GM19328 (cell line): ENCODE measurements around the gene ESR1.
"Not testable (repeated sequence)": the region's sequence is repeated elsewhere in the genome, so short reads cannot be mapped to it uniquely, and the experiment has no call there.

Experiments
- ATAC-seq: cut with Tn5 transposase; IDR thresholded peaks from one replicate; pipeline ENCODE4 v1.9.1; 2021; ENCODE audit warnings: mild to moderate bottlenecking, moderate library complexity; ENCODE audit not compliant: unreplicated experiment

The ESR1 gene

GRCh38 chr6:151811081-151811480 lies 3.6 kb downstream of the ESR1 start:
- no peak for ATAC-seq

DNA sequence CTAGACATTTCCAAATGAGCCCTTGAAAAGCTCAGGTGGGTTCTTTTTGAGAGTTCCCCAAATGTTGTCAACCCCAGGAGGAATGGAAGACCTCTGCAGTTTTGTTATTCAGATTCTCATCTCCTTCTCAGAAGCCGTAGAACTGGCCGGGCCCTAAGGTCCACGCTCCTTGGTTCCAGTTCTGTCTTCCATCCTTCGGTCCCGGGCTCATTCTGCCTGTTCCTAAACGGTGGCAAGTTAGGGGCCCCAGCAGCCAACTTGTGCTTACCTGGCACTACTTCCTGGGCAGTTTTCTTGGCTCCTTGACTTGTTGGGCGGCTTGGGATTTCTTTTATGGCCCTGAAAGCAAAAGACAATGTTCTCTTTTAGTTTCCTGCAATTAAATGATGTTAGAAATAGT lies 6.4 kb downstream of the ESR1 start:
- ATAC-seq = no peak

- no peak for ATAC-seq
These were observed 7.1 kb downstream of the ESR1 start for GRCh38 chr6:151814614-151815013.

- peak; percentile 95 for ATAC-seq
These were observed 15.0 kb downstream of the ESR1 start for GRCh38 chr6:151822252-151823111.

GRCh38 chr6:151826517-151827142 lies 19.1 kb downstream of the ESR1 start:
- no peak for ATAC-seq

- ATAC-seq = no peak
These were observed 25.2 kb downstream of the ESR1 start for GRCh38 chr6:151832710-151833109.

DNA sequence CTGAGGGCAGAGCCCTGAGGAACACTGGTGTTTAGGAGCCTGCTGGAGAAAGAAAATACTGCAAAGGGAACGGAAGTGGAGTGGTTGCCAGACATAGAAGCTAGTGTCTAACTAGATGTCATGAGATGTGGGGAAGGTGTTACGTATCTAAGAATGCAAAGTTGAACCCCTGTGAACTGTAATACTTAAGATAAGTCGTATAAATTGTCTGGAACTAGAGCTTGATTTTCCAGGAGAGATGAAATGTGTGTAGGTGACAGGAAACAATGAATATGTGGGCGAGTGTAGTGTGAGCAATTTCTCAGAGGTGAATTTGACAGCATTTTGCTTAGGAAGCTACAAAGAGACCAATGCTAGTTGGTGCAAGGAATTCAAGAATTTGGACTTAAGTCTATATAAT lies 27.9 kb downstream of the ESR1 start:
- ATAC-seq = no peak

DNA sequence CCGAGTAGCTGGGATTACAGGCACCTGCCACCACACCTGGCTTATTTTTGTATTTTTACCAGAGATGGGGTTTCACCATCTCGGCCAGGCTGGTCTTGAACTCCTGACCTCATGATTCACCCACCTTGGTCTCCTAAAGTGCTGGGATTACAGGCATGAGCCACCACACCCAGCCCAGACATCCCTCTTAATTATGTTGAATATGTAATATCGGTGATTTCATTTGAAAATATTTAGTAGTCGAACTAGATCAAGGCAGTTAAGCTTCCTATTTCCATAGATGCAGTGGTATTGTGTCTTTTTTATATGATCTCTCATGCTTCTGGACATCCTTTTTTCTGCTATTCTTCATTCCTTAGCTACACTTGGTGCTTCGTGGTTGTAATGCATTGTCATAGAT lies 29.7 kb downstream of the ESR1 start:
- no peak for ATAC-seq

GRCh38 chr6:151842816-151843215 lies 35.3 kb downstream of the ESR1 start:
- no peak for ATAC-seq

DNA sequence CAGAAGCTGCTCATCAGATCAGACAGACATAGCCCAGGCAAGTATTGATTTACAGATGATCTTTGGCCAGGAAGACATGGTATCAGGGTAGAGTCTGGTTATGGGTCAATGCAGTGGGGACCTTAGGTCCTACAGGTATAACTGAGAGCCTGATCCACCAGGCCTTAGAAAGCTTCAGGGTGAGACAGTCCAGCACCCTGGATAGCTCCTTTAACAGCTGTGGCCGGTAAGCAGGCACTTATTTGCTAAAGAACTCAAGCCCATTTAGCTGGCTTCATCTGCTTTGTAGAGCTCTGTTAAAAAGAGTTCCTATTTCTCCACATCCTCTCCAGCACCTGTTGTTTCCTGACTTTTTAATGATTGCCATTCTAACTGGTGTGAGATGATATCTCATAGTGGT lies 39.6 kb downstream of the ESR1 start:
- ATAC-seq = no peak

DNA sequence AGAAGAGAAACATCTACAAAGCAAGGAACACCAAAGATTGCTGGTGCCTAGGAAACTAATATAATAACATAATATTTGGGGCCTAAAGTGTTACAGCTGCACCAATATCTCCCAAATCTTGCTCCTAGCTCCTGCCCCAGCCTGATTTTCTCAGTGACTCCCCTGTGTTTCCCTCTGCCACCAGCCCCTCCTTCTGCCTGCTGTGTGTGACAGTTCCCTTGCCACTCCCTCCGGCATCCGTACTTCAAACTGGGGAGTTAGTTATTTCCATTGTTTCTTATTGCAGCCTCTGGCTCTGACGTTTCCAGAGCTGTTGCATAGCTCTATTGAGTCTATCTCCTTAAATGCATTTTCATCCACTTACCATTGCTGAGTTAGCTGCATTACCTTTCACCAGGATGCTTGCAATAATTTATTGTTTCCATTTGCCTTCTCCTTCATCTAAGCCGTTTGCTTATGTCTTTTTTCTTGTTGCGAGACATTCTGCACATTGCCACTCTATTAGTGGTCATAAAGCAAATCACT lies 43.1 kb downstream of the ESR1 start:
- no peak for ATAC-seq

DNA sequence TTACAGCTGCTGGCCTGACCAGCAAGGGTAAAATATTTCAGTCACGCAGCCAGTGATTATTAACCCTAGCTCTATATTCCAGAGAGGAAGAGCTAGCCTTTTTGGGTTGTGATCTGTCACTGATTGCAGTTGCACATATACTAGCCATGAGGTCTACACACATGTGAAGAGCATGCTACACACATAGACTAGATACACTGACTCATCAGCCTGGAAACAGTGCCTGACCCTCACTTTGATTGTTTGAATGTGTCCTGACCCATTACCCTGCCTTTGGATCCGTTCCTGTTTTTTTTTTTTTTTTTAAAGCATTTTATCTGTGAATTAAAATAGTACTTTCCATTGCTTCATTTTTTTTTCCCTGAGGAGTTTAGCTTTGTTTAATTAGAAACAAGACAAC lies 50.8 kb downstream of the ESR1 start:
- ATAC-seq = no peak

DNA sequence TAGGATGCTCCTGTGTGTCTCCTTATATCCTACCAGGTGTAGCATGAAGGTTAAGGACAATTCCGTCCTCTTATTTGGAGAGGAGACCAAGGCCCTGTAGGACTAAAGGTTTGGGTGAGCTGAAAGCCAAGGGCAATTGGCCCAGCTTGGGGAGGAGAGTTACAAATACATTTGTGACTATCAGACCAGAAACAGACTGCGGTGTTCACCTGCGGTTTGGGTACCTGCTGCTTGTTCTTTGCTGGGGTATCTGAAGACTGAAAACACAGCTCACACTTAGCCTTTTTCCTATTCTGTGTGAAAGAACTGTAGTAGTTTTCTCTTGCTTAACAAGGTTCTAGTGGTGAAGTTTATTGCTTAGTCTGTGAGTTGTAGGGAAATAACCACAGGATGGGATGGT lies 55.0 kb downstream of the ESR1 start:
- no peak for ATAC-seq

GRCh38 chr6:151867361-151867869 lies 59.9 kb downstream of the ESR1 start:
- not testable (repeated sequence) for ATAC-seq

DNA sequence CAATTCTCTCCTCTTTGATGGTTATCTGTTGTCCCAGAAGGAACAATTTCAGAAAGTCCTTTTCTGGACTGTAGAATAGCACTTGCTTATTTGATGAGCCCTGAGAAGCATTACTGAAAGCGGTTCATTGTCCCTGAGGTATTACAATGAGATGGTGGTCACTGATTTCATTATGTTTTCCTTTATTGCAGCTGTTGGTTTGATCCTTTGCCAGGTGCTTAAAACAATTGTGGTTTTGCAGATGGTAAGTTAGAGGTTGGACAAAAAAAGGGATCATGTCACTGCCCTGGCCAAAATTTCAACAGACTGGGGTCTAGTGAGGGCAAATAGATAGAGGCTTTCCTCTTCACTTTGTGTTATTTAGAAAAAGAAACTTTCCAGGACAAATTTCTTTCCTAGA lies 61.9 kb downstream of the ESR1 start:
- no peak for ATAC-seq

DNA sequence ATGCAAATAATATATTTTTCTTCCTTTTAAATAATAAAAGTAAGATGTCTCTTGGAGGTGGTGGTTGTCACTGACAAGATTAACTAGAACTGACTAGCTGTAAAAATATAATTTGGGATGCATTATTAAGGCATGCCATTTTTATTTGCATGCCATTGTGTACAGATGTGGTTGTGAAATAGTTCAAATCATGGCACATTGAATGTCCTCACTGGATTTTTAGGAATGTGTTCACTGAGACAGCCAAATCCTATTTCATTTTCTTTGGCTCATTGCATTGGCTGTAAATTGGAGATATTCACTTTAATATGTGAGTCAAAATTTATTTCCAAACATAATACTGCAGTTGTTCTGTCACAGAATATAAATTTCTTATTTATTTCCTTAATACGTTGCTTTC lies 62.3 kb downstream of the ESR1 start:
- no peak for ATAC-seq

DNA sequence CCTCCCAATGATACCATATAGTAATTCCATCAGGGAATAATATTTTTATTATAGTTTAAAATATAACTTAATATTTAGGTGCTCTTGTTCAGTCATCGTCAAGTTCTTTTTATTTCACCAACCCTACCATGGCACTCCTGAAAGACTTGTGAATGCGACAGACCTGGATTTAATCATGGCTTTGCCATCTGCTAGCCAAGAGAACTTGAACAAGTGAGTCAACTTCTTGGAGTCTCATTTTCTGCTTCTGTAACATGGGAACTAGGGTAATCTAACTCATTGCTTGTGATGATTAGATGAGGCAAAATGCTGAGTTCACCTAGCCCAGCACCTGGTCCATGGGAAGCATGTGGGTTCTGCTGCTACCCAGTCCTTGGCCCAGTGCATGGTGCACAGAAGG lies 62.9 kb downstream of the ESR1 start:
- no peak for ATAC-seq

GRCh38 chr6:151875524-151875923 lies 68.0 kb downstream of the ESR1 start:
- ATAC-seq = no peak

GRCh38 chr6:151876122-151876521 lies 68.6 kb downstream of the ESR1 start:
- ATAC-seq = no peak

- no peak for ATAC-seq
These were observed 70.0 kb downstream of the ESR1 start for GRCh38 chr6:151877458-151877857.

- ATAC-seq = no peak
These were observed 73.7 kb downstream of the ESR1 start for GRCh38 chr6:151881231-151881630.

- no peak for ATAC-seq
These were observed 74.7 kb downstream of the ESR1 start for GRCh38 chr6:151882206-151882605.
